Lower leg skin (tissue), 4 donors: ENCODE data around the gene TPRN. TPM values are rescaled to one million over a fixed set of nuclear protein-coding genes. Genes with fewer than 3 reads are reported as not detected.

Experiments
- DNase-seq, 2 donors: peaks; one replicate each; pipeline ENCODE4 v3.0.0-alpha.2; 2019; ENCODE audit warnings: low spot score in 2 of 2
- H3K4me3 ChIP-seq: fragments of 200-600 bp; sonication (generic); 2 replicates; pipeline ENCODE4 v1.5.1; 2017; ENCODE audit warnings: mild to moderate bottlenecking, low read depth; ENCODE audit not compliant: poor library complexity, severe bottlenecking
- CTCF ChIP-seq, 3 donors: fragments of 450-650 bp; IDR thresholded peaks; one replicate each; pipeline ENCODE4 v1.5.1; 2016; ENCODE audit warnings: antibody characterized with exemption in 3 of 3, mild to moderate bottlenecking in 3 of 3, moderate library complexity in 2 of 3
- POLR2A ChIP-seq, 2 donors: fragments of 450-650 bp; IDR thresholded peaks; one replicate each; pipeline ENCODE4 v1.6.1; 2016 to 2017; ENCODE audit warnings: antibody characterized with exemption in 2 of 2, mild to moderate bottlenecking in 1 of 2, moderate library complexity in 1 of 2
- WGBS, 2 donors: methylation state at CpG; one replicate each; pipeline ENCODE4 v1.1.5; 2018; 5-methylcytosine and 5-hydroxymethylcytosine counted together
- intact Hi-C: fragments of 100-400 bp; cut with DNase I; formaldehyde crosslinking; loops from one replicate; pipeline ENCODE4 v1.15.0; 2023; ENCODE audit warnings: low total_unique reads
- total RNA-seq, 4 donors: library from RNA; depleted of rRNA; stranded (reverse); fragments of >200 nt; gene quantifications; one replicate each; pipeline ENCODE4 v1.1.0, GENCODE V29; 2016

Gene TPRN
- total RNA-seq, 4 donors from 2014 or later, result 27.6 to 34.2 (median 29.1) TPM

DNA sequence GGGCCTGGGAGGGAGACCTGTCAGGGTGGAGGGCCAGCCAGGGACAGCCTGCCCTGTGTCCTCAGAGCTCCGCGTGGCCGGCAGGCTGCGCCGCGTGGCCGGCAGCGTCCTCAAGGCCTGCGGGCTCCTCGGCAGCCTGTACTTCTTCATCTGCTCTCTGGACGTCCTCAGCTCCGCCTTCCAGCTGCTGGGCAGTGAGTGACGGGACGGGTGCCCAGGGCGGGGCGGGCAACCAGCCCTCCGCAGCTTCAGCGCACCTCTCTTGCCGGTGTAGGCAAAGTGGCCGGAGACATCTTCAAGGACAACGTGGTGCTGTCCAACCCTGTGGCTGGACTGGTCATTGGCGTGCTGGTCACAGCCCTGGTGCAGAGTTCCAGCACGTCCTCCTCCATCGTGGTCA lies 32.0 kb upstream of the TPRN start:
- TF ChIP-seq CTCF (IDR thresholded peaks at IDR 0.05), result no peak
- TF ChIP-seq POLR2A (IDR thresholded peaks at IDR 0.05), result no peak
- H3K4me3 ChIP-seq, result no peak overlapping the region
- intact Hi-C loops, result no loop called here
- 53 to 72% methylated on average over 13 to 24 of the region's 24 CpGs for WGBS, 2 donors
- no peak for DNase-seq

- no peak for TF ChIP-seq POLR2A (IDR thresholded peaks at IDR 0.05)
- 55 to 62% methylated on average over 10 of the region's 10 CpGs for WGBS, 2 donors
- no peak overlapping the region for H3K4me3 ChIP-seq
- intact Hi-C loops, result no loop called here
- no peak for DNase-seq
These were observed 31.6 kb upstream of the TPRN start for GRCh38 chr9:137232101-137232500.

DNA sequence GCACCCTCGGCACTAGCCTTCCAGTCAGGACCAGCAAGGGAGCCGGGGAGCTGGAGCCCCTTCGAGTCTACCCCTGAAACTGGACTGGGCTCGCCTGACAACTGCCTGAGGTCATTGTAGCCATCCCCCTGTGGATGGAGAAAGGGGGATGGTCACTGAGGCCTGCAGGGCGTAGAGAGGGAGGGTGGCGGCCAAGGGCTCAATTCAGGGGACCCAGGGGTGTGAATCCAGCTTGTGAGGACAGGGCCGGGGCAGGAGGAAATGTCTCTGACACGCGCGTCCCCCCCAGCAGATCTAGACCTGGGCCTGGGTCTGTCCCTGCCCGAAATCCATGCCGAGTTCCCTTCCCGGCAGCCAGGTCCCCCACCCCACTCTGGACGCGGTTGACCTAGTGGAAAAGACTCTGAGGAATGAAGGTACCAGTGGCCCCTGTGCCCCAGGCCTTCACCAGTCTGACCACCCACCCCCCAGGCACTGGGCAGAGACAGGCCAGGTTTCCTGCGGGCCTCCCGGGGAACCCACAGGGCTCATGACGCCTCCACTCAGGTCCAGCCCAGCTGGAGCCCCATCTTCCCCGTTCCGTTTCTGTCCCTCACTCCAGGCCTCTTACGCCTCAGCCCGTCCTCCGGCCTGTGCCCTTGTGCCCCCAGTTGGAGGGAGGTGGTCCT lies 31.0 kb upstream of the TPRN start:
- WGBS, 2 donors, result 79 to 80% methylated on average over 20 to 23 of the region's 23 CpGs
- TF ChIP-seq POLR2A (IDR thresholded peaks at IDR 0.05), result no peak
- TF ChIP-seq CTCF (IDR thresholded peaks at IDR 0.05), result no peak
- intact Hi-C loops, result loop anchor here (2.0 kb wide), 1 partner anchor 57 kb away; no protein-coding TSS in a partner anchor
- DNase-seq, result no peak
- no peak overlapping the region for H3K4me3 ChIP-seq

DNA sequence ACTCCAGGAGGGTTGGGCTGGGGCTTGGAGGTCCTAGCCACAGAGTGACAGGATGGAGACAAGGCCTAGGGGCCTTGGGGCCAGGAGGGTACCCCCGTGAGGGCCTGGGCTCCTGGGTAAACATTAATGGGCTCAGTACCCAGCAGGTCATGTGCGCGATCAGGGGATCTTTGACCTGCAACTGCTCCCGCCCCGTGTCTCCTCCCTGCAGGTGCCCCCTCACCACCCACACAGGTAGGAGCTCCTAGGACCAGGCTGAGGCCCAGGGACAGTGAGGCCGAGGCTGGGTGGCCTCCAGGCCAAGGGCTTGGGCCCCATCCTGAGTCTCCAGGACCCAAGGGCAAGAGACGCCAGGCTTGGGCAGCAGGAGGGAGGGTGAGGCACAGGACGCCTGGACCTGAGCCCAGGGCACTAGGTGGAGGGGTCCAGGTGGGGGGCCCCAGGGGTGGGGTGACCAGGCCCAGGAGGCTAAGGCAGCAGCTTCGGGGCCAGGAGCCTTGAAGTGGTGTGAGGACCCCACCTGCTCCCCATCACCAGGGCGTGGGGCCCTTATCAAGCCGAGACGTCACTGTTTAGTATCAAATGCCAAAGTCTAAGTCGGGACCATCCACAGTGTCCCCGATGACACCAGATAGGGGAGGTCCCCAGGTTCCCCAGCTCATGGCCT lies 30.3 kb upstream of the TPRN start, which contains the start of gene SLC34A3:
SLC34A3 (plus strand) TSS at position 197 of the 667 bp plus-strand sequence. CDS start 802 bp downstream, outside the sequence.
- no peak for DNase-seq
- TF ChIP-seq CTCF (IDR thresholded peaks at IDR 0.05) (no peak), POLR2A (IDR thresholded peaks at IDR 0.05) (no peak)
- 69 to 74% methylated on average over 7 to 11 of the region's 14 CpGs for WGBS, 2 donors
- intact Hi-C loops, result loop anchor here (2.0 kb wide), 1 partner anchor 56 kb away; no protein-coding TSS in a partner anchor
- H3K4me3 ChIP-seq, result no peak within 1 kb of the TSS

- TF ChIP-seq CTCF (IDR thresholded peaks at IDR 0.05) (no peak), POLR2A (IDR thresholded peaks at IDR 0.05) (no peak)
- no peak for DNase-seq
- intact Hi-C loops, result loop anchor here (2.0 to 5.0 kb wide), 2 partner anchors 55 to 113 kb away; no protein-coding TSS in a partner anchor
- 42 to 60% methylated on average over 6 to 20 of the region's 31 CpGs for WGBS, 2 donors
- no peak overlapping the region for H3K4me3 ChIP-seq
These were observed 29.6 kb upstream of the TPRN start for GRCh38 chr9:137229903-137230704.
